ENCODE data around the gene ESPN.

ESPN gene

DNA sequence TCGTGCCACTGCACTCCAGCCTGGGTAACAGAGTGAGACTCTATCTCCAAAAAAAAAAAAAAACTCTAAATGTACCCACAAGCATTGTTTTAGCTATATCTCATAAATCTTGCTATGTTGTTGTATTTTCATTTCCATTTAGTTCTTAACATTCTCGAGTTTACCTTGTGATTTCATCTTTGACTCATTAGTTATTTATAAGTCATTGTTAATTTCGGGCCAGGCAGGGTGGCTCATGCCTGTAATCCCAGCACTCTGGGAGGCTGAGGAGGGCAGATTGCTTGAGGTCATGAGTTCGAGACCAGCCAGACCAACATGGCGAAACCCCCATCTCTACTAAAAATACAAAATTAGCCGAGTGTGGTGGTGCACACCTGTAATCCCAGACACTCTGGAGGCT lies 16.6 kb upstream of the ESPN start:
- in situ Hi-C loops (cut with MboI; ENCODE audit: low pct_unique_long_range_greater_than_20kb, low sequenced_read_pairs), result loop anchor here (10.0 kb wide), 2 partner anchors 53 to 163 kb away; partner anchors contain the start of gene HES3
- DNase-seq, result no peak

GRCh38 chr1:6409053-6409452 lies 15.5 kb upstream of the ESPN start:
- DNase-seq, result no peak
- in situ Hi-C loops (cut with MboI; ENCODE audit: low pct_unique_long_range_greater_than_20kb, low sequenced_read_pairs), result loop anchor here (10.0 kb wide), 2 partner anchors 54 to 164 kb away; partner anchors contain the start of gene HES3

DNA sequence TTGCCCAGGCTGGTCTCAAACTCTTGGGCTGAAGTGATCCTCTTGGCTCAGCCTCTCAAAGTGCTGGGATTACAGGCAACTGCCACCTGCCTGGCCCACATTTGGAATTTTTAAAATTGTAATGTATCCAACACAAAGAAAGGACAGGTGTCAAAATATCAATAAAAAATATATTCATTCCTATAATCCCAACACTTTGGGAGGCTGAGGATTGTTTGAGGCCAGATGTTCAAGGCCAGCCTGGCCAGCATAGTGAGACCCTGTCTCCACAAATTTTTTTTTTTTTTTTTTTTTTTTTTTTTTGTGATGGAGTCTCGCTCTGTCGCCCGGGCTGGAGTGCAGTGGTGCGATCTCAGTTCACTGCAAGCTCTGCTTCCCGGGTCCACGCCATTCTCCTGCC lies 14.8 kb upstream of the ESPN start:
- in situ Hi-C loops (cut with MboI; ENCODE audit: low pct_unique_long_range_greater_than_20kb, low sequenced_read_pairs), result loop anchor here (10.0 kb wide), 2 partner anchors 55 to 165 kb away; partner anchors contain the start of gene HES3
- DNase-seq, result no peak

DNA sequence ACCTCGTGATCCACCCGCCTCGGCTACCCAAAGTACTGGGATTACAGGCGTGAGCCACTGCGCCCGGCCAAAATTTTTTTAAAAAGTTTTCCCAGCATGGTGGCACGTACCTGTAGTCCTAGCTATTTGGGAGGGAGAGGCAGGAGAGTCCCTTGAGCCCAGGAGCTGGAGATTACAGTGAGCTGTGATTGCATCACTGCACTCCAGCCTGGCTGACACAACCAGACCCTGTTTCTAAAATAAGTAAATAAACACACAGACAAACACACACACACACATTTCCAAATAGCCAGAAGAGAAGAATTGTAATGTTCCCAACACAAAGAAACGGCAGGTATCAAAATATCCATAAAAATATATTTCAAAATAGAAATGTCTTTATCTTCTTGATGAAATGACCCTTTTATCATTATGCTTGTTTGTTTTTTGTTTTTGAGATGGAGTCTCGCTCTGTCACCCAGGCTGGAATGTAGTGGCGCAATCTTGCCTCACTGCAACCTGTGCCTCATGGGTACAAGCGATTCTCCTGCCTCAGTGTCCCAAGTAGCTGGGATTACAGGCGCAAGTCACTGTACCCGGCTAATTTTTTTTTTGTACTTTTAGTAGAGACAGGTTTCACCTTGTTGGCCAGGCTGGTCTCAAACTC lies 14.2 kb upstream of the ESPN start:
- in situ Hi-C loops (cut with MboI; ENCODE audit: low pct_unique_long_range_greater_than_20kb, low sequenced_read_pairs), result no loop called here
- DNase-seq, result no peak

GRCh38 chr1:6412896-6413295 lies 11.7 kb upstream of the ESPN start:
- in situ Hi-C loops (cut with MboI; ENCODE audit: low pct_unique_long_range_greater_than_20kb, low sequenced_read_pairs), result no loop called here
- no peak for DNase-seq

- peak; percentile 51 for DNase-seq
- in situ Hi-C loops (cut with MboI; ENCODE audit: low pct_unique_long_range_greater_than_20kb, low sequenced_read_pairs), result no loop called here
Measured at GRCh38 chr1:6414443-6414844, 10.1 kb upstream of the ESPN start.

GRCh38 chr1:6414881-6415626 lies 9.5 kb upstream of the ESPN start:
- in situ Hi-C loops (cut with MboI; ENCODE audit: low pct_unique_long_range_greater_than_20kb, low sequenced_read_pairs), result no loop called here
- DNase-seq, result no peak

GRCh38 chr1:6416295-6416656 lies 8.3 kb upstream of the ESPN start:
- in situ Hi-C loops (cut with MboI; ENCODE audit: low pct_unique_long_range_greater_than_20kb, low sequenced_read_pairs), result no loop called here
- no peak for DNase-seq

DNA sequence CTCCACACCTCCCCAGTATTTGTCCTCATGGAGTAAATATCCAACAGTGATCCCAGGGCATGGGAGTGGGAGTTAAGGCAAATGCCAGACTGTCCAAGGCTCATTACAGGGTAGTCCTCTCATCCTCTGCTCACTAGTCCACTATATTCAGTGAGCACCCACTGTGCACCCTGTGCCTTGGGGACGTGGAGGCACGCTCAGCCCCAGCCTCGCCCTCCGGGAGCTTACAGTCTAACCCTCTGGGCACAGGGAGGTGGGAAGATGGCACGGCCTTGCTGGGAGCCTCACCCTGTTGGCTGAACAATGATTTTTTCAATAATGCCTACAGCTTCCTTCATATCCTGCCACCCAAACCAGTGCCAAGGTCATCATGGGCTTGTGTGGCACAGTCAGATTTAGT lies 7.7 kb upstream of the ESPN start:
- in situ Hi-C loops (cut with MboI; ENCODE audit: low pct_unique_long_range_greater_than_20kb, low sequenced_read_pairs), result no loop called here
- DNase-seq, result no peak

DNA sequence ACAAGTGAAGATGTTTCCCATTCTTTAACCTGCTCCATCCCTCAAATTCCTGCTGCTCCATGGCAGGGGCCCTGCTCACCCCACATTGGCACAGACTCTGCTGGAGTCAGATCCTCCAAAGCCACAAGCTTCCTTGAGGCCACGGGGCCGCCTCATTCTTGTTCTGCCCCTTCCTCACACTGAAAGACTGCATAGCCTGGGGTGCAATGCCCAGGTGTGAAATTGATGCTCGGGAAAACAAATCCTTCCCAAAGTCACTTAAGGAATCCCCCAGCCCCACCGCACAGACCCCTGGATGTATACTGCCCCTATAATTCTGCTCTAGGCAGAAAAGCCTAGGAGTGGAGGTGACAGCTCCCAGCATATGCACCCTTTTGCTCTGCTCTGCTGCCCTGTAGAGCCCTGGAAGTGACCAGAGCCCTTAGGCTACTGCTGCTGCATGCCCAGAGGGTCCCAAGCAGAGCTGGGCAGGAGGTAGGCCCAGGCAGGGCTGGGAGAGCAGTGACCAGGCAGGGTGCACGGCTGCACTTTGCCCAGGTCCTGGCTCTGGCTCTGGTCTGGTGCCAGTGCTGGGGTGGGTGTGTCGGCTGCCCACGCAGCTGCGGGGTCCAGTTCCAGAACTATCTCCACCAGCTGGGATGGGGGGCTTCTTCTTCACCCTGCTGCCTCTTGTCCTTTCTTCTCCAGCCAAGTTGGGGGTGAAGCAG lies 6.5 kb upstream of the ESPN start:
- in situ Hi-C loops (cut with MboI; ENCODE audit: low pct_unique_long_range_greater_than_20kb, low sequenced_read_pairs), result no loop called here
- no peak for DNase-seq

DNA sequence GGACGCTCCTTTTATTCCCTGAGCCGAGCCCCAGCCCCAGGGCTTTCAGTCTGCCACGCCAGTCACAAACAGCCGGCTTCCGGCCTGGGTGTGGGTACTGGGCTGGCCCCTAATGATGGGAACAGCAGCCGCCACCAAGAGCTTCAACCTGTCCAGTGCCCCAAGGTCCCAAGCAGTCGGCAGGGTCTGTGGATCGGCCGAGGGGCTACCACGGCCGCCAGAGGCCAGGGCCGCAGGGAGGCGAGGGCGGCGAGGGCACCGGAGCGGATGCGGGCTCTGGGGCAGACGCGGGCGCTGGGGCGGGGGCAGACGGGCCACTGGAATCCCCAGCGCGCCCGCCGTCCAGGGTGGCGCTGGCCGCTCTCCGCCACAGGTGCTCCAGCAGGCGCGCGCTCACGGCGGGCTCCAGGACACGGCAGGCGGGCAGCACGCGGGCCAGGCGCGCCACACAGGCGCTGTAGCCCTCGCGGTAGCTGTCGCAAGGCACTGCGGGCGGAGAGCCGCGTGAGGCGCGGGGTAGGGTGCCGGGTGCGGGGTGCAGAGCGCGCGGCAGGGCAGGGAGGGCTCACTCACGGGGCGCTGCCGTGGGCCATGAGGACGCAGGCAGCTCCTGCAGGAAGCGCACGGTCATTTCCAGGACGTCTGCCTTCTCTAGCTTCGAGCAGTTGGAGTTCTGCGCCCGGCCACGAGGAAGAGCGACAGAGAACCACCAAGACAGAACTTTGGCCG lies 5.7 kb upstream of the ESPN start:
- in situ Hi-C loops (cut with MboI; ENCODE audit: low pct_unique_long_range_greater_than_20kb, low sequenced_read_pairs), result no loop called here
- no peak for DNase-seq

GRCh38 chr1:6419397-6419803 lies 5.2 kb upstream of the ESPN start:
- in situ Hi-C loops (cut with MboI; ENCODE audit: low pct_unique_long_range_greater_than_20kb, low sequenced_read_pairs), result no loop called here
- no peak for DNase-seq

- in situ Hi-C loops (cut with MboI; ENCODE audit: low pct_unique_long_range_greater_than_20kb, low sequenced_read_pairs), result no loop called here
- DNase-seq, result no peak
Measured at GRCh38 chr1:6419804-6420453, 4.6 kb upstream of the ESPN start, which contains the start of gene HES2. Gene HES2 (minus strand): TSS chr1:6419919. CDS start chr1:6419820, 99 bp downstream.

DNA sequence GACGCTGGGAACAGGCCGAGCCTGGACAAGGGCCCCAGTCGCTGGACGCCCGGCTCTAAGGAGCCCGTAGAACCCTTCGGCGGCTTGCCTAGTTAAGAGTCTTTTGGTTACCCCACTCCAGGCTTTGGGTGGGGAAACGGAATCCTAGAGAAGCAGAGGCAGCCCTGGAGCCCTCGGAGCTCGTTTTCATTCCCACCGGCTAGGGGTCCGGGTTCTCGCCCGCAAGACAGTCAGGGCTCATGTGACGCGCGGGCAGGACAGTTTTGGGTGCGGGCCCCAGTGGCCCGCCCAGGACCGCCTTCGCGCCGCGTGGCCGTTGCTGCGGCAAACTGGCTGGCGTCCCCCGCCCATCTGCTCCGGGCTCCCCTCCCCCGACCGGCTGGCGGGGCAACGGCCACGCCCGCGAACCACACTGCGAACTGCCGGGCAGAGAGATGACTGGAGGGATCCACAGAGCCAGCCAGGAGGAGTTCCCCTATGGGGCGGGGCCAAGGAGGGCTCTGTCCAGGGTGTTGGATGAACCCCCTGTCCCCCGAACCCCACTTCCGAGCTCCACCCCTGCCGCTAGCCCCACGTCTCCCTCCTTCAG lies 4.0 kb upstream of the ESPN start:
- in situ Hi-C loops (cut with MboI; ENCODE audit: low pct_unique_long_range_greater_than_20kb, low sequenced_read_pairs), result no loop called here
- DNase-seq, result no peak

DNA sequence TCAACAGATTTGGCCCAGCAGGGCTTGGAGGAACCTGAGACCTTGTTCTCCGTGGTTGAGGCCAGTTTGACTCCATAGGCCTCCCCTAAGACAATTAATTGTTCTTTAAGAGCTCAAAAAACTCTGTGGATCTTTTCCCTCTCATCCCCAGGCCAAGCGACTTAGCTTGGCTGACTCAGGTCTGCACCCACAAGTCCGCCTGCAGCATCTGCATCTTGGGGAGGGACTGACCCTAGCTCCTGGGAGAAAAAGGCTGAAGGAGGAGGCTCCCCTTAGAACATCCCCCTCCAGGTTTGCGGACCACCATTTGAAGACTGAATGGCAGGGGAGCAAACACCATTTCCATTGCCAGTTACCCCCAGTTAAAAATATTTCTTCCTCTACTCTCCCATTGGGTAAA lies 3.3 kb upstream of the ESPN start:
- no peak for DNase-seq
- in situ Hi-C loops (cut with MboI; ENCODE audit: low pct_unique_long_range_greater_than_20kb, low sequenced_read_pairs), result no loop called here

- peak; percentile 45 for DNase-seq
- in situ Hi-C loops (cut with MboI; ENCODE audit: low pct_unique_long_range_greater_than_20kb, low sequenced_read_pairs), result no loop called here
Measured at GRCh38 chr1:6423321-6423999, 1.1 kb upstream of the ESPN start.

- no peak for DNase-seq
- in situ Hi-C loops (cut with MboI; ENCODE audit: low pct_unique_long_range_greater_than_20kb, low sequenced_read_pairs), result no loop called here
Measured at GRCh38 chr1:6424000-6424565, 493 bp upstream of the ESPN start.

DNA sequence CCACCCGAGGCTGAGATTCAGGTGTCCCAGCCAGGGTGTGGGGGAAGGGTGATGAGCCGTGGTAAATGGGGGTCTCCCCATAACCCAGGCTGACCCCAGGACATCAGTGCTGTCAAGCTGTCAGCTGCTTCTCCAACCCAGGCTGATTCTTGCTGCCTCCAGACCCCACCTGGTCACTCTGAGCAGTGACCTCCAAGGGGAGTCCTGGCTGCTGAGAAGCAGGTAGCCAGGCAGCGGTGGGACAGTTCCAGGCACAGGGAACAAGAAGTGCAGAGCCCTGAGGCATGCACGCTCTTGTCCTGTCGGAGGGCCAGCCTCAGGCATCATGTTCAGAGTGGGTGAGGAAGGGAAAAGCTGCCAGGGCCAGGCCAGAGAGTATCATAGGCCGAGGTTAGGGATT lies 1.1 kb downstream of the ESPN start:
- in situ Hi-C loops (cut with MboI; ENCODE audit: low pct_unique_long_range_greater_than_20kb, low sequenced_read_pairs), result no loop called here

More for the DNA sequence above, 1.1 kb downstream of the ESPN start:
- DNase-seq, result no peak
